Right lobe of liver (tissue), 4 donors: Measurements from ENCODE around the gene STK17A.

Source experiments
- CTCF ChIP-seq, 4 donors: fragments of 200-600 bp in 3 of 4; fragments of 450-650 bp in 1 of 4; IDR thresholded peaks; one replicate each; pipeline versions ENCODE4 v1.5.1 to v1.8.0; 2016 to 2022; ENCODE audit warnings: antibody characterized with exemption in 4 of 4, mild to moderate bottlenecking in 2 of 4
- POLR2A ChIP-seq: fragments of 450-650 bp; IDR thresholded peaks from one replicate; pipeline ENCODE4 v1.6.1; 2017; ENCODE audit warnings: antibody characterized with exemption, mild to moderate bottlenecking
- donor health status: DM: no; HTN: no; CAD: no.
- donor health status: DM: no; HTN: no; CAD: no.
- donor health status: DM: no; HTN: yes; CAD: no.

DNA sequence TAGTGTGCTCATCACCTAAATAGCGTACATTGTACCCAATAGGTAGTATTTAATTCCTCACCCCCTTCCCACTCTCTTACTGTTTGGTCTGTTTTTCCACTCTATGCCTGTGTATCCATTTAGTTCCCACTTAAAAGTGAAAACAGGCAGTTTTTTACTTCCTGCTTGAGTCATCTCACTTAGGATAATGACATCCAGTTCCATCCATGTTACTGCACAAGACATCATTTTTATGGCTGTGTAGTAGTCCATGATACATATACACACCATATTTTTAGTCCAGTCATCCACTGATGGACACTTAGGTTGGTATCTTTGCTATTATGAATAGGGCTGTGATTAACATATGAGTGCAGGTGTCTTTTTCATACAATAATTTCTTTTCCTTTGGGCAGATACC is 10.1 kb downstream of the STK17A start:
- TF ChIP-seq POLR2A = no peak
- no peak for TF ChIP-seq CTCF (IDR thresholded peaks at IDR 0.05)
